NOMO-1 (cell line): ENCODE measurements around the gene CDH4.

Experiments
- DNase-seq, 2 experiments: peaks; one replicate each; lab custom pipeline; 2025; ENCODE audit not compliant: unreplicated experiment in 2 of 2; lab: John Stamatoyannopoulos, UW

The CDH4 gene

GRCh38 chr20:61924211-61924857, 672.3 kb downstream of the CDH4 start:
- DNase-seq = no peak

DNA sequence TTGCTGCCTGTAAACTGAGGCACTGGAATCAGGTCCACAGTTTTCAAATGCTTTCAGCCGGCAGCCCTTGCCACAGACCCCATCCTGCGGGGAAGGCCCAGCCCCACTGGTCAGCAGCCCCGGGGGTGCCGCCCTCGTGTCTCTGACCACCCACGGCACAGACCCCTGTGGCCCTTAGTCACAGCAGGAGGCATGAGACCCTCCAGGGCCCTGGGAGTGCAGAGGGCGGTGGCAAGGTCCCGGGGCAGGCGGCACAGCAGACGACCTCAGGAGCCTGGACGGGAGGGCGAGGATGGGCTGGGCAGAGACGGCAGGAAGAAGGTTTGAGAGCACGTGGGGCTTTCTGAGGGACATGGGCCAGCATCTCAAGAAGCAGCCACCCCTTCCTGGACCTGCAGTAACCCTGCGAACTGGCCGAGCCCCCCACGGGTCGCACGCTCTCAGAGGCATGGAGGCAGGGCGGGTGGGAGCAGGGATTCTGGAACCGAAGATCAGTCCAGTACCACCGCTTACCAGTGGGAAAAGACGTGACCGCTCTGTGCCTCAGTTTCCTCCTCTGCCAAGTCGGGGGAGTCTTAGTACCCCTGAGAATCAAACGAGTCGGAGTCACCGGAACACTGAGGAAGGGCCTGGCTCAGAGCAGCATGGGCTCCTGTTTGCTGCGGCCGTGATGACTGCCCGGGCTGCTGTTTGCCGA, 672.9 kb downstream of the CDH4 start:
- DNase-seq = no peak

GRCh38 chr20:61925555-61926252, 673.6 kb downstream of the CDH4 start:
- no peak for DNase-seq

GRCh38 chr20:61926253-61926613, 674.2 kb downstream of the CDH4 start:
- DNase-seq = no peak

GRCh38 chr20:61926796-61927192, 674.7 kb downstream of the CDH4 start:
- no peak for DNase-seq

- DNase-seq = no peak
Observed at GRCh38 chr20:61927193-61927825, 675.2 kb downstream of the CDH4 start.

- DNase-seq = no peak
Observed at GRCh38 chr20:61927826-61928541, 675.9 kb downstream of the CDH4 start.

DNA sequence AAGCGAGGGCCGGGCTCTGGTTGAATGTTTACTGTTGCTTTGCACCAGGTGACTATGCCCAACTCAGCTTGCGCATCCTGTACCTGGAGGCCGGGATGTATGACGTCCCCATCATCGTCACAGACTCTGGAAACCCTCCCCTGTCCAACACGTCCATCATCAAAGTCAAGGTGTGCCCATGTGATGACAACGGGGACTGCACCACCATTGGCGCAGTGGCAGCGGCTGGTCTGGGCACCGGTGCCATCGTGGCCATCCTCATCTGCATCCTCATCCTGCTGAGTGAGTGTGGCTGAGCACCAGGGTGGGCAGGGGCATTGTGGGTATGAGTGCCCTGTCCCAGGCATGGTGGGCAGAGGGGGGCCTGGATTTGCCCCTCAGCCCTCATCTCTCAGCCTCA, 677.5 kb downstream of the CDH4 start:
- DNase-seq = no peak

DNA sequence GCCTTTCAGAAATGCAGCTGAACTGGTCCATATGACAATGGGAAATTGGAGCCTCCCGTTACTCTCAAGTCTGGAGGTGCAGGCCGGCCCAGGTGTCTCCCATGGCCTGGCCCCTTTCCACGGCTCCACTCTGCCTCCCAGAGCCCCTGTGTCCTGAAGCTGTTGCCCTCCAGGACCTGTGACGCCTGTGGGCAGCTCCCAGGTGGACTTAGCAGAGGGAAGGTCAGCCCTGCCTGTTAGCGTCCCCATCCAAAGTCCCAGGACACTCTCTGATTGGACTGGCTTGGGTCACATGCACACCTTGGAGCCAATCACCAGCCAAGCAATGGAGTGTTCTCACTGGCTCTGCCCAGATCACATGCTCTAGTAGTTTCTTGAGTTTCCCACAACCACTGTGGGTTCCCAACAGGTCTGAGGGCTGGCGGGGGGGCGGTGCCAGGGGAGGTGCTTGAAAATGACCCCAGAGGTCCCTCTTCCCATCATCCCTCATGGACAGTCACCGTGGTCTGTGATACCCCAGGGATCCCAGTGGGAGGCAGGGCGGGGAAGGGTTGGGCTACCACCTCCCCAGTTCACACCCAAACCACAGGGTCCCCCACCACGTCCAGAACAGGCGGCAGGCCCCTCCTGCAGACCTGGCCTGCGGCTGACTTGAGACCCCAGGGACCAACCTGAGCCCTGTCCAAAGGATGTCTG, 678.1 kb downstream of the CDH4 start:
- no peak for DNase-seq

GRCh38 chr20:61930776-61931475, 678.9 kb downstream of the CDH4 start:
- DNase-seq = no peak

GRCh38 chr20:61931476-61932198, 679.6 kb downstream of the CDH4 start:
- DNase-seq = no peak

DNA sequence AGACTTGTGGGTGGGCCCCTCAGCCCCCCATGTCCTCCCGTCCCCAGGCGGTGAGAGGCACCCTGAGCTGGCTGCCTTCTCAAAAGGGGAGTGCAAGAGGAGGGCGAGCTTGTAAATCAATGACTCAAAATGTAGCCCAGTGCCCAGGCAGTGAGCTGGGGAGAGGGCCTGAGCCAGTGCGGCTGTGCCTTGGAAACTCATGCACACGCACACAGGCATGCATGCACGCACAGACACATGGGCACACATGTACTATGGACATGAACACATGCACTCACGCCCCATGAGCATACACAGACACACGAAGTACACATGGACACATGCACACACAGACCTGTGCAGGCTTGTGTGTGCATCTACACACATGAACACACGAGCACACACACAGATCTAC, 680.1 kb downstream of the CDH4 start:
- no peak for DNase-seq

GRCh38 chr20:61932711-61933480, 680.8 kb downstream of the CDH4 start:
- DNase-seq = no peak

DNA sequence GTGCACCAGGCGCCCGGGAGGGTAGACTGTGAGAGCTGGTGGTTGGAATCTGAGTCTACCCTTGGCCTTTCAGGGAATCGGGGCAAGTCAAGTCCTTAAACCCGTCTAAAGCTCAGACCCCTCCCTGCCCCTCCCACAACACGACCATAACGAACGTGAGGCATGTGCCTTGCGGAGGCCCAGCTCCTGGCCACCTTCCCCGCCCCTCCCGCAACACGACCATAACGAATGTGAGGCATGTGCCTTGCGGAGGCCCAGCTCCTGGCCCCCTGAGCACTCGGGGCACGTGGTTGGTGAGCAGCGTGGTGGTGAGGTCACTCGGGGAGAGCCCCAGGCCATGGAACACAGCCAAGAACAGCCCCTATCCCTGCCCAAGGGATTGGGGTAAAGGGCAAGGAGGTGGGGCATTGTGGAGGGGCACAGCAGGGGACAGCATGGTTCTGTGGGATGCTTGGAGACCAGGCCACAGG, 681.5 kb downstream of the CDH4 start:
- no peak for DNase-seq

DNA sequence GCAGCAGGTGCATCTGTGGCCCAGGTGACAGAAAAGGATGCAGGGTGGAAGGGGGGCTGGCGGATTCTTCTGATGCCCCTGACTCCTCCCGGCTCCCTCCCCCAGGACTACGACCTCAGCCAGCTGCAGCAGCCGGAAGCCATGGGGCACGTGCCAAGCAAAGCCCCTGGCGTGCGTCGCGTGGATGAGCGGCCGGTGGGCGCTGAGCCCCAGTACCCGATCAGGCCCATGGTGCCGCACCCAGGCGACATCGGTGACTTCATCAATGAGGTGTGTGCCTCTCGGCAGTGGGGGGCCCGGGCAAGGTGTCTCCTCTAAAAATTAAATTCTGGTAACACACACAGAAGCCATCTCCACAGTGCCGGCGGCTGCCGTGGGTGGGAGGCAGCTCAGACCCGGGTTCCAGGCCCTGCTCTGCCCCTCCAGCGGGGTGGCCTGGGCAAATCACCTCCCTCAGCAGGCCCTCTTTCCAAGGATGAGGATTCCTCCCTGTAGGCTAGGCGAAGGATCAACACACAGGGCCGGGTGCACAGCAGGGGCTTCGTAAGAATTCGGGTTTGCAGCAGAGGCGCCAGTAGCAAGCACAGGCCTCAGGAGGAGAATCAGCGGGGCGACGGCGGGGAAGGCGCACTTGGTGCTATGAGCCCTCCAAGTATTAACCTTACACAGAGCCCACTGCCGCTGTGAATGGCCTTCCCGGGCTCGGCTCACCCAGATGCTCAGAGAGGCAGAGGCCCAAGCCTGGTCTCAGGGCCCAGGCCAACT, 682.1 kb downstream of the CDH4 start:
- no peak for DNase-seq

DNA sequence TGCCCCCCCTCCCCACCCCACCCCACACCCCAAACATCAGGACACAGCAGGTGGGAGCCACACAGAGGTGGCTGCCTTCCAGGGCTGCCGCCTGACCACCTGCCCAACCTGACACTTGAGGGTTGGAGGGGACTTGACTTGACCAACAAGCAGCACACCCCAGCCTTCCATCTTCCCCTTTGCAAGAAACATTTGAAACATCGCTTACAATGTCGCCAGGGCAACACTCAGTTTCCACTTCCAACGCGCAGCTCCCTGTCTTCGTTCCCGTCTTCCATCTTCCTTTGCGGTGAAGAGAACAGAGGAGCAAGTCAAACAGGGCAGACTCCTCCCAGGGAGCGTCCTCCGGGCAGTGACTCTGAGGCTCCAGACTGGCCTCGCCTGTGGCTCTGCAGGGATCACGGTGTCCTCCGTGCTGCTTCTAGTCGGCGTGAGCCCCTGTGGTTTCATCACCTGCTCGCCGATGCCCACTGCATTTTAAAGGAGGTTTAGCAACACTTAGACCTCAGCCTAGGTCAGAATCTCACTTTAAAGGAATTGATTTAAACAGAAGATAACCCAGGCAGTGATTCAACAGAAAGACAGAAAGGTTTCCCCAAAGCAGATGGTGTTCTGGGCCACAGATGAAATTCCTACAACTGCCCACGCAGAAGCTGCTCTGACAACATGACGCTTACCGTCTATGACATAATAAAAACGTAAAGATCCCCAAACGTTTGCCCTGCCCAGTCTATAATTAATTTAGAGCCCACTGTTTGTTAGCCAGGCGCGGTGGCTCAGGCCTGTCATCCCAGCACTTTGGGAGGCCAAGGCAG, 682.9 kb downstream of the CDH4 start:
- no peak for DNase-seq
